BE2C (cell line): ENCODE results near the gene BSDC1.

Experiments
- DNase-seq: peaks from one replicate; pipeline ENCODE4 v3.0.0-alpha.2; 2020
- H3K27me3 ChIP-seq: fragments of 250-450 bp; sonication (Bioruptor Pico); 2 replicates; pipeline ENCODE4 v1.5.1; 2020; ENCODE audit warnings: mild to moderate bottlenecking
- H3K36me3 ChIP-seq: fragments of 250-450 bp; sonication (Bioruptor Pico); 2 replicates; pipeline ENCODE4 v1.5.1; 2020; ENCODE audit warnings: mild to moderate bottlenecking
- H3K4me1 ChIP-seq: fragments of 250-450 bp; sonication (Bioruptor Pico); 2 replicates; pipeline ENCODE4 v1.5.1; 2020
- H3K4me3 ChIP-seq: 2 replicates; pipeline ENCODE4 v1.5.1; 2011; ENCODE audit warnings: low read depth, low read length
- H3K9me3 ChIP-seq: fragments of 250-450 bp; sonication (Bioruptor Pico); 2 replicates; pipeline ENCODE4 v1.5.1; 2020
- CTCF ChIP-seq: IDR thresholded peaks from 2 replicates; pipeline ENCODE4 v1.5.1; 2012; ENCODE audit warnings: mild to moderate bottlenecking, low read depth, low read length

BSDC1 gene

GRCh38 chr1:32372149-32372756, 22.0 kb downstream of the BSDC1 start:
- DNase-seq: no peak
- no peaks in the 10 kb centered on the region for H3K9me3 ChIP-seq
- H3K4me3 ChIP-seq: no peak overlapping the region
- no peaks in the 10 kb centered on the region for H3K4me1 ChIP-seq
- no peak for TF ChIP-seq CTCF
- no peaks in the 10 kb centered on the region for H3K36me3 ChIP-seq
- H3K27me3 ChIP-seq: no peaks in the 10 kb centered on the region

GRCh38 chr1:32367912-32368635, 26.2 kb downstream of the BSDC1 start:
- H3K4me3 ChIP-seq: no peak overlapping the region
- H3K27me3 ChIP-seq: no peaks in the 10 kb centered on the region
- TF ChIP-seq CTCF: no peak
- H3K4me1 ChIP-seq: no peaks in the 10 kb centered on the region
- H3K36me3 ChIP-seq: no peaks in the 10 kb centered on the region
- DNase-seq: no peak
- H3K9me3 ChIP-seq: no peaks in the 10 kb centered on the region

- Histone ChIP-seq H3K27me3 (no peaks in the 10 kb centered on the region), H3K36me3 (no peaks in the 10 kb centered on the region), H3K9me3 (no peaks in the 10 kb centered on the region), H3K4me1 (no peaks in the 10 kb centered on the region), H3K4me3 (no peak overlapping the region)
- TF ChIP-seq CTCF: no peak
- DNase-seq: no peak
Observed at GRCh38 chr1:32365445-32365844, 28.8 kb downstream of the BSDC1 start.

GRCh38 chr1:32364836-32365235, 29.4 kb downstream of the BSDC1 start:
- no peak for TF ChIP-seq CTCF
- no peaks in the 10 kb centered on the region for H3K36me3 ChIP-seq
- H3K4me3 ChIP-seq: no peak overlapping the region
- H3K4me1 ChIP-seq: no peaks in the 10 kb centered on the region
- no peaks in the 10 kb centered on the region for H3K9me3 ChIP-seq
- H3K27me3 ChIP-seq: no peaks in the 10 kb centered on the region
- no peak for DNase-seq

GRCh38 chr1:32363713-32364112, 30.5 kb downstream of the BSDC1 start:
- Histone ChIP-seq H3K36me3 (no peaks in the 10 kb centered on the region), H3K9me3 (no peaks in the 10 kb centered on the region), H3K27me3 (no peaks in the 10 kb centered on the region), H3K4me3 (no peak overlapping the region), H3K4me1 (no peaks in the 10 kb centered on the region)
- DNase-seq: no peak
- no peak for TF ChIP-seq CTCF
